Gastrocnemius medialis (tissue), 4 donors: ENCODE measurements around the gene SON. TPM values are rescaled to one million over a fixed set of nuclear protein-coding genes. Genes with fewer than 3 reads are reported as not detected.
"Not testable (repeated sequence)": the region's sequence is repeated elsewhere in the genome, so short reads cannot be mapped to it uniquely, and the experiment has no call there.

ENCODE experiments used
- ATAC-seq, 2 donors: fragments of 150-250 bp; one replicate each; pipeline ENCODE4 v1.9.1; 2016
- DNase-seq, 2 donors: peaks; one replicate each; pipeline ENCODE4 v3.0.0-alpha.2; 2019
- H3K27ac ChIP-seq, 4 donors: fragments of 200-600 bp; sonication (generic); 1 replicate in 1 of 4; 2 replicates in 3 of 4; pipeline ENCODE4 v1.5.1; 2016 to 2018; ENCODE audit warnings: mild to moderate bottlenecking in 2 of 4, moderate library complexity in 1 of 4
- H3K27me3 ChIP-seq, 3 donors: fragments of 200-600 bp; sonication (generic) in 2 of 3; 1 replicate in 1 of 3; 2 replicates in 2 of 3; pipeline versions ENCODE4 v1.5.1 to v1.6.0; 2016 to 2019; ENCODE audit warnings: mild to moderate bottlenecking in 1 of 3, moderate library complexity in 1 of 3
- H3K36me3 ChIP-seq, 2 donors: fragments of 200-600 bp; sonication (generic) in 1 of 2; one replicate each; pipeline ENCODE4 v1.5.1; 2017 to 2018
- H3K4me1 ChIP-seq, 2 donors: fragments of 200-600 bp; sonication (generic) in 1 of 2; one replicate each; pipeline ENCODE4 v1.5.1; 2016 to 2017; ENCODE audit warnings: mild to moderate bottlenecking in 2 of 2
- H3K4me3 ChIP-seq, 4 donors: fragments of 200-600 bp; sonication (generic) in 3 of 4; 1 replicate in 1 of 4; 2 replicates in 3 of 4; pipeline ENCODE4 v1.5.1; 2016 to 2019; ENCODE audit warnings: mild to moderate bottlenecking in 2 of 4
- H3K9me3 ChIP-seq, 3 donors: fragments of 200-600 bp; sonication (generic) in 2 of 3; 1 replicate in 1 of 3; 2 replicates in 2 of 3; pipeline ENCODE4 v1.5.1; 2016 to 2019
- CTCF ChIP-seq, 5 experiments: fragments of 450-650 bp in 3 of 5; fragments of 200-600 bp in 2 of 5; sonication (generic) in 2 of 5; IDR thresholded peaks in 4 of 5; conservative IDR thresholded peaks in 1 of 5; 1 replicate in 4 of 5; 2 replicates in 1 of 5; pipeline ENCODE4 v1.5.1; 2016 to 2019; ENCODE audit warnings: antibody characterized with exemption in 5 of 5, mild to moderate bottlenecking in 3 of 5, moderate library complexity in 3 of 5
- POLR2A ChIP-seq, 2 donors: fragments of 450-650 bp; IDR thresholded peaks; one replicate each; pipeline ENCODE4 v1.6.1; 2017; ENCODE audit warnings: antibody characterized with exemption in 2 of 2, mild to moderate bottlenecking in 2 of 2, moderate library complexity in 2 of 2
- in situ Hi-C, 4 donors: fragments of 200-750 bp; cut with MboI; loops; one replicate each; pipeline versions ENCODE4 v1.15.0 to v1.8.0; 2017; ENCODE audit warnings: low sequenced_read_pairs in 4 of 4
- intact Hi-C: fragments of 100-400 bp; cut with DNase I; formaldehyde crosslinking; loops from one replicate; pipeline ENCODE4 v1.15.1; 2023; ENCODE audit warnings: low total_unique reads
- total RNA-seq, 4 donors: library from RNA; depleted of rRNA; stranded (reverse); fragments of >200 nt; gene quantifications; one replicate each; pipeline versions ENCODE4 v1.1.0 to v1.2.3, GENCODE V29; 2016

SON gene
- total RNA-seq, 4 donors from 2014 or later = 109 to 390 (median 126) TPM

GRCh38 chr21:33611006-33611744 lies 68.3 kb downstream of the SON start:
- intact Hi-C loops (no loop called here), in situ Hi-C loops (no loop called here)
- TF ChIP-seq POLR2A (IDR thresholded peaks at IDR 0.05) (no peak), CTCF (IDR thresholded peaks at IDR 0.05 in 4 of 5, conservative IDR thresholded peaks at IDR 0.05 in 1 of 5) (no peak)
- ATAC-seq (peak in 1 of 2 donors; percentile 58), DNase-seq (no peak)
- peaks cover 10 to 13% of the 10 kb centered on the region in 2 donors for H3K4me1 ChIP-seq
- H3K27ac ChIP-seq = peak overlapping the region; percentile 10 to 57 (median 42)
- no peaks in the 10 kb centered on the region for H3K9me3 ChIP-seq
- H3K36me3 ChIP-seq = peaks cover 8 to 35% of the 10 kb centered on the region in 2 donors
- no peak overlapping the region for H3K4me3 ChIP-seq
- no peaks in the 10 kb centered on the region for H3K27me3 ChIP-seq

GRCh38 chr21:33617565-33617964 lies 74.7 kb downstream of the SON start:
- peaks cover 0 to 44% of the 10 kb centered on the region in 2 donors for H3K36me3 ChIP-seq
- H3K9me3 ChIP-seq, H3K27me3 ChIP-seq, DNase-seq, intact Hi-C loops, ATAC-seq, H3K27ac ChIP-seq, H3K4me3 ChIP-seq, H3K4me1 ChIP-seq, in situ Hi-C loops: not testable (repeated sequence)

GRCh38 chr21:33618407-33618806 lies 75.6 kb downstream of the SON start:
- peaks cover 0 to 41% of the 10 kb centered on the region in 2 donors for H3K36me3 ChIP-seq
- H3K9me3 ChIP-seq = no peaks in the 10 kb centered on the region
- no peak for TF ChIP-seq CTCF (IDR thresholded peaks at IDR 0.05 in 4 of 5, conservative IDR thresholded peaks at IDR 0.05 in 1 of 5)
- TF ChIP-seq POLR2A (IDR thresholded peaks at IDR 0.05) = no peak
- intact Hi-C loops (no loop called here), in situ Hi-C loops (no loop called here)
- ATAC-seq = no peak
- H3K27ac ChIP-seq = no peak overlapping the region
- DNase-seq = no peak
- H3K4me3 ChIP-seq = no peak overlapping the region
- H3K27me3 ChIP-seq = no peaks in the 10 kb centered on the region
- H3K4me1 ChIP-seq = no peaks in the 10 kb centered on the region

- H3K27me3 ChIP-seq = no peaks in the 10 kb centered on the region
- H3K36me3 ChIP-seq = peaks cover 0 to 41% of the 10 kb centered on the region in 2 donors
- no peak for DNase-seq
- in situ Hi-C loops (no loop called here), intact Hi-C loops (no loop called here)
- no peaks in the 10 kb centered on the region for H3K9me3 ChIP-seq
- H3K4me1 ChIP-seq = no peaks in the 10 kb centered on the region
- no peak for TF ChIP-seq POLR2A (IDR thresholded peaks at IDR 0.05)
- TF ChIP-seq CTCF (IDR thresholded peaks at IDR 0.05 in 4 of 5, conservative IDR thresholded peaks at IDR 0.05 in 1 of 5) = no peak
- H3K27ac ChIP-seq = no peak overlapping the region
- no peak overlapping the region for H3K4me3 ChIP-seq
- ATAC-seq = no peak
Measured at GRCh38 chr21:33619726-33620125, 76.9 kb downstream of the SON start.

- Histone ChIP-seq H3K9me3 (no peaks in the 10 kb centered on the region), H3K27me3 (no peaks in the 10 kb centered on the region), H3K4me3 (no peak overlapping the region), H3K27ac (no peak overlapping the region), H3K4me1 (no peaks in the 10 kb centered on the region), H3K36me3 (peaks cover 0 to 33% of the 10 kb centered on the region in 2 donors)
- no peak for DNase-seq
- in situ Hi-C loops = no loop called here
- intact Hi-C loops = no loop called here
- TF ChIP-seq CTCF (IDR thresholded peaks at IDR 0.05 in 4 of 5, conservative IDR thresholded peaks at IDR 0.05 in 1 of 5) (no peak), POLR2A (IDR thresholded peaks at IDR 0.05) (no peak)
- ATAC-seq = no peak
Measured at GRCh38 chr21:33622253-33622652, 79.4 kb downstream of the SON start.

- H3K27me3 ChIP-seq, H3K4me3 ChIP-seq, H3K27ac ChIP-seq, H3K4me1 ChIP-seq, H3K9me3 ChIP-seq, ATAC-seq, intact Hi-C loops, DNase-seq, in situ Hi-C loops: not testable (repeated sequence)
- H3K36me3 ChIP-seq = peaks cover 0 to 19% of the 10 kb centered on the region in 2 donors
Measured at GRCh38 chr21:33626151-33626550, 83.3 kb downstream of the SON start.
